Adrenal gland (tissue), 5 donors: ENCODE results near the gene ASTN2.

Experiments used
- CTCF ChIP-seq, 6 experiments: fragments of 450-650 bp in 4 of 6; fragments of 200-600 bp in 2 of 6; sonication (generic) in 1 of 6; IDR thresholded peaks; 1 replicate in 5 of 6; 2 replicates in 1 of 6; pipeline versions ENCODE4 v1.5.1 to v1.8.0; 2016 to 2021; ENCODE audit warnings: antibody characterized with exemption in 6 of 6, mild to moderate bottlenecking in 2 of 6, moderate library complexity in 1 of 6
- POLR2A ChIP-seq, 2 donors: fragments of 450-650 bp; IDR thresholded peaks; one replicate each; pipeline ENCODE4 v1.6.1; 2017; ENCODE audit warnings: antibody characterized with exemption in 2 of 2, mild to moderate bottlenecking in 2 of 2, moderate library complexity in 1 of 2
- donor health status: DM: no; HTN: no; CAD: no.

- no peak for TF ChIP-seq CTCF (IDR thresholded peaks at IDR 0.05)
- TF ChIP-seq POLR2A (IDR thresholded peaks at IDR 0.05): no peak
Measured at GRCh38 chr9:116721944-116722343, 692.9 kb downstream of the ASTN2 start.
